ENCODE results near the gene PJVK. TPM values are rescaled to one million over a fixed set of nuclear protein-coding genes. Genes with fewer than 3 reads are reported as not detected.

Gene PJVK
- total RNA-seq, 1 experiment from 2014 or later, result 3.7 TPM

GRCh38 chr2:178414266-178415247 is 36.6 kb upstream of the PJVK start:
- peak overlapping the region; percentile 88 for H3K27ac ChIP-seq (ENCODE audit: low read length)
- peak; percentile 89 for DNase-seq (ENCODE audit: low read depth, low spot score)
- intact Hi-C loops (cut with micrococcal nuclease; ENCODE audit: unreplicated experiment), result loop anchor here (2.0 to 10.0 kb wide), 5 partner anchors 18 to 430 kb away; partner anchors contain the start of gene RBM45
- no peaks in the 10 kb centered on the region for H3K9me3 ChIP-seq (ENCODE audit: control insufficient read depth, insufficient read depth, low read depth, low read length)
- peak; percentile 93 for ATAC-seq
- H3K4me3 ChIP-seq (ENCODE audit: low read depth in 2 of 2, low read length in 2 of 2), result peak overlapping the region; percentile 63 to 81
- ChIA-PET CTCF (interaction anchor here (0.6 to 1.2 kb wide), 4 partner anchors 16 to 133 kb away, joined by 3 read pairs; no protein-coding TSS in a partner anchor), POLR2A (interaction anchor here (0.7 kb wide), 1 partner anchor 1288 kb away, joined by 3 read pairs; no protein-coding TSS in a partner anchor)
- TF ChIP-seq CTCF (IDR thresholded peaks at IDR 0.05), result peak; percentile 96
- TF ChIP-seq SIN3A (IDR thresholded peaks at IDR 0.05; ENCODE audit: borderline replicate concordance, insufficient read depth, low read depth, low read length), result no peak
- peak; percentile 63; the same call in 1 of the 2 replicates for TF ChIP-seq POLR2AphosphoS5 (IDR thresholded peaks at IDR 0.05; ENCODE audit: low read depth, low read length)
- TF ChIP-seq TCF7L2 (IDR thresholded peaks at IDR 0.05; ENCODE audit: low read depth, low read length), result no peak
- no peak for TF ChIP-seq REST (IDR thresholded peaks at IDR 0.05; ENCODE audit: insufficient read depth in 1 of 2, low read depth in 2 of 2, low read length in 1 of 2)
- no peaks in the 10 kb centered on the region for H3K27me3 ChIP-seq (ENCODE audit: control insufficient read depth, insufficient read depth, low read length)
- H3K36me3 ChIP-seq (ENCODE audit: control insufficient read depth, insufficient read depth, low read length), result no peaks in the 10 kb centered on the region; the same call in 1 of the 2 replicates
- peaks cover 4% of the 10 kb centered on the region; the same call in 1 of the 2 replicates for H3K4me1 ChIP-seq (ENCODE audit: control insufficient read depth, insufficient read depth, low read length)
- BruUV-seq (replicated peaks), result TSS peak; percentile 95
- in situ Hi-C loops (cut with HindIII; ENCODE audit: low pct_unique_long_range_greater_than_20kb, low sequenced_read_pairs), result no loop called here

GRCh38 chr2:178415979-178416378 is 35.2 kb upstream of the PJVK start:
- Histone ChIP-seq H3K4me1 (ENCODE audit: control insufficient read depth, insufficient read depth, low read length) (peaks cover 4% of the 10 kb centered on the region; the same call in 1 of the 2 replicates), H3K27ac (ENCODE audit: low read length) (no peak overlapping the region), H3K36me3 (ENCODE audit: control insufficient read depth, insufficient read depth, low read length) (no peaks in the 10 kb centered on the region; the same call in 1 of the 2 replicates), H3K4me3 (ENCODE audit: low read depth in 2 of 2, low read length in 2 of 2) (no peak overlapping the region), H3K9me3 (ENCODE audit: control insufficient read depth, insufficient read depth, low read depth, low read length) (no peaks in the 10 kb centered on the region), H3K27me3 (ENCODE audit: control insufficient read depth, insufficient read depth, low read length) (no peaks in the 10 kb centered on the region)
- no peak for ATAC-seq
- no peak for DNase-seq (ENCODE audit: low read depth, low spot score)
- ChIA-PET CTCF (no interaction called here), POLR2A (no interaction called here)
- intact Hi-C loops (cut with micrococcal nuclease; ENCODE audit: unreplicated experiment), result loop anchor here (2.0 to 10.0 kb wide), 3 partner anchors 19 to 431 kb away; no protein-coding TSS in a partner anchor
- no peak for TF ChIP-seq CTCF (IDR thresholded peaks at IDR 0.05)
- TF ChIP-seq POLR2AphosphoS5 (IDR thresholded peaks at IDR 0.05; ENCODE audit: low read depth, low read length), result no peak
- no peak for TF ChIP-seq SIN3A (IDR thresholded peaks at IDR 0.05; ENCODE audit: borderline replicate concordance, insufficient read depth, low read depth, low read length)
- no peak for TF ChIP-seq TCF7L2 (IDR thresholded peaks at IDR 0.05; ENCODE audit: low read depth, low read length)
- no peak for TF ChIP-seq REST (IDR thresholded peaks at IDR 0.05; ENCODE audit: insufficient read depth in 1 of 2, low read depth in 2 of 2, low read length in 1 of 2)
- BruUV-seq (replicated peaks), result no TSS peak
- in situ Hi-C loops (cut with HindIII; ENCODE audit: low pct_unique_long_range_greater_than_20kb, low sequenced_read_pairs), result no loop called here
